SK-N-SH treated with all-trans-retinoic acid at 6 μM for 48 hours (cell line): ENCODE data around the gene DMAP1.

Source experiments
- ARNTL ChIP-seq: fragments of 450-650 bp; formaldehyde crosslinking; IDR thresholded peaks from 2 replicates; pipeline ENCODE4 v1.5.0; 2020; ENCODE audit warnings: low read depth, mild to moderate bottlenecking, moderate library complexity, borderline replicate concordance
- CSDC2 ChIP-seq: fragments of 250-450 bp; sonication (Bioruptor Pico); IDR thresholded peaks from 2 replicates; pipeline ENCODE4 v1.5.0; 2020; ENCODE audit warnings: mild to moderate bottlenecking, moderate library complexity
- ESRRG ChIP-seq: fragments of 250-450 bp; sonication (Bioruptor Pico); IDR thresholded peaks from 2 replicates; pipeline ENCODE4 v1.6.1; 2021; ENCODE audit warnings: mild to moderate bottlenecking
- ZNF8 ChIP-seq: fragments of 450-650 bp; formaldehyde crosslinking; IDR thresholded peaks from 2 replicates; pipeline ENCODE4 v1.5.0; 2020; ENCODE audit warnings: mild to moderate bottlenecking, moderate library complexity
- TF ChIP-seq, protein P1 (sequence below): fragments of 250-450 bp; sonication (Bioruptor Pico); IDR thresholded peaks from 2 replicates; pipeline ENCODE4 v1.5.0; 2020; ENCODE audit warnings: mild to moderate bottlenecking, moderate library complexity
- TF ChIP-seq, protein P2 (sequence below): fragments of 250-450 bp; sonication (Bioruptor Pico); IDR thresholded peaks from 2 replicates; pipeline ENCODE4 v1.5.1; 2020; ENCODE audit warnings: low read depth, mild to moderate bottlenecking, moderate library complexity

DNA sequence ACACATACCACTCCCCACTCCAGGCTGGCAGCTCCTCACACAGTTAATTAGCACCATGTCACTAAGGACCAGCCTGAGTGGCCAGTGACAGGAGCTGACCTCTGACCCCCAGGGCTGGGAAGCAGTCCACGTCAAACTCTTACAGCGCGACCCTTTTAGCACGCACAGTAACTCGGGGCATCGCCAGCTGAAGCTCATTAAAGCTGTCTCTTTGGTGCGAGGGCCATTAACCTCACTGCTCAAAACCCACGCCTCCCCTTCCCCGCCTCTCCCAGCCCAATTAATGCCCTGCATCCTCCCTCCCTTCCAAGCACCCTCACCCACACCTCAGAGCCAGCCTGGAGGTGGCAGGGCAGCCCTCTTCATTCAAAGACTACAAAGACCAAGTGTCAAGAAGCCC is 31.7 kb downstream of the DMAP1 start:
- TF ChIP-seq, protein P1, sequence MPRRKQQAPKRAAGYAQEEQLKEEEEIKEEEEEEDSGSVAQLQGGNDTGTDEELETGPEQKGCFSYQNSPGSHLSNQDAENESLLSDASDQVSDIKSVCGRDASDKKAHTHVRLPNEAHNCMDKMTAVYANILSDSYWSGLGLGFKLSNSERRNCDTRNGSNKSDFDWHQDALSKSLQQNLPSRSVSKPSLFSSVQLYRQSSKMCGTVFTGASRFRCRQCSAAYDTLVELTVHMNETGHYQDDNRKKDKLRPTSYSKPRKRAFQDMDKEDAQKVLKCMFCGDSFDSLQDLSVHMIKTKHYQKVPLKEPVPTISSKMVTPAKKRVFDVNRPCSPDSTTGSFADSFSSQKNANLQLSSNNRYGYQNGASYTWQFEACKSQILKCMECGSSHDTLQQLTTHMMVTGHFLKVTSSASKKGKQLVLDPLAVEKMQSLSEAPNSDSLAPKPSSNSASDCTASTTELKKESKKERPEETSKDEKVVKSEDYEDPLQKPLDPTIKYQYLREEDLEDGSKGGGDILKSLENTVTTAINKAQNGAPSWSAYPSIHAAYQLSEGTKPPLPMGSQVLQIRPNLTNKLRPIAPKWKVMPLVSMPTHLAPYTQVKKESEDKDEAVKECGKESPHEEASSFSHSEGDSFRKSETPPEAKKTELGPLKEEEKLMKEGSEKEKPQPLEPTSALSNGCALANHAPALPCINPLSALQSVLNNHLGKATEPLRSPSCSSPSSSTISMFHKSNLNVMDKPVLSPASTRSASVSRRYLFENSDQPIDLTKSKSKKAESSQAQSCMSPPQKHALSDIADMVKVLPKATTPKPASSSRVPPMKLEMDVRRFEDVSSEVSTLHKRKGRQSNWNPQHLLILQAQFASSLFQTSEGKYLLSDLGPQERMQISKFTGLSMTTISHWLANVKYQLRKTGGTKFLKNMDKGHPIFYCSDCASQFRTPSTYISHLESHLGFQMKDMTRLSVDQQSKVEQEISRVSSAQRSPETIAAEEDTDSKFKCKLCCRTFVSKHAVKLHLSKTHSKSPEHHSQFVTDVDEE (CRISPR knock-in tag), result no peak
- no peak for TF ChIP-seq ARNTL
- TF ChIP-seq ESRRG, result no peak
- no peak for TF ChIP-seq ZNF8
- TF ChIP-seq CSDC2 (CRISPR knock-in tag), result no peak
- TF ChIP-seq, protein P2, sequence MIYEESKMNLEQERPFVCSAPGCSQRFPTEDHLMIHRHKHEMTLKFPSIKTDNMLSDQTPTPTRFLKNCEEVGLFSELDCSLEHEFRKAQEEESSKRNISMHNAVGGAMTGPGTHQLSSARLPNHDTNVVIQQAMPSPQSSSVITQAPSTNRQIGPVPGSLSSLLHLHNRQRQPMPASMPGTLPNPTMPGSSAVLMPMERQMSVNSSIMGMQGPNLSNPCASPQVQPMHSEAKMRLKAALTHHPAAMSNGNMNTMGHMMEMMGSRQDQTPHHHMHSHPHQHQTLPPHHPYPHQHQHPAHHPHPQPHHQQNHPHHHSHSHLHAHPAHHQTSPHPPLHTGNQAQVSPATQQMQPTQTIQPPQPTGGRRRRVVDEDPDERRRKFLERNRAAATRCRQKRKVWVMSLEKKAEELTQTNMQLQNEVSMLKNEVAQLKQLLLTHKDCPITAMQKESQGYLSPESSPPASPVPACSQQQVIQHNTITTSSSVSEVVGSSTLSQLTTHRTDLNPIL, result no peak
